ES-I3 (cell line): ENCODE measurements around the gene TBC1D26.
"Not testable (repeated sequence)": the region's sequence is repeated elsewhere in the genome, so short reads cannot be mapped to it uniquely, and the experiment has no call there.

Experiments used
- H3K36me3 ChIP-seq: 2 replicates; pipeline ENCODE4 v1.6.1; 2013; ENCODE audit warnings: mild to moderate bottlenecking, low read length, control low read depth, moderate library complexity; ENCODE audit not compliant: insufficient read depth
- H3K4me1 ChIP-seq: 2 replicates; pipeline ENCODE4 v1.6.1; 2013; ENCODE audit warnings: mild to moderate bottlenecking, control low read depth, low read length; ENCODE audit not compliant: insufficient read depth
- H3K9ac ChIP-seq: 2 replicates; pipeline ENCODE4 v1.6.1; 2013; ENCODE audit warnings: low read depth, mild to moderate bottlenecking, low read length, moderate library complexity
- H3K9me3 ChIP-seq: 2 replicates; pipeline ENCODE4 v1.6.1; 2013; ENCODE audit warnings: mild to moderate bottlenecking, low read length, moderate library complexity; ENCODE audit not compliant: control insufficient read depth, insufficient read depth

Gene TBC1D26

GRCh38 chr17:15779119-15779518 is 47.0 kb downstream of the TBC1D26 start:
- Histone ChIP-seq H3K9me3 (peaks cover 5% of the 10 kb centered on the region; the same call in 1 of the 2 replicates), H3K9ac (no peak overlapping the region), H3K4me1 (no peaks in the 10 kb centered on the region), H3K36me3 (no peaks in the 10 kb centered on the region)

- H3K36me3 ChIP-seq, result no peaks in the 10 kb centered on the region
- no peaks in the 10 kb centered on the region for H3K4me1 ChIP-seq
- no peak overlapping the region for H3K9ac ChIP-seq
- peaks cover 5% of the 10 kb centered on the region; the same call in 1 of the 2 replicates for H3K9me3 ChIP-seq
These were observed 48.1 kb downstream of the TBC1D26 start for GRCh38 chr17:15780188-15780587.

GRCh38 chr17:15782866-15783265 is 50.8 kb downstream of the TBC1D26 start:
- Histone ChIP-seq H3K9me3 (peaks cover 5% of the 10 kb centered on the region; the same call in 1 of the 2 replicates), H3K36me3 (no peaks in the 10 kb centered on the region), H3K4me1 (no peaks in the 10 kb centered on the region), H3K9ac (no peak overlapping the region)

- Histone ChIP-seq H3K4me1 (no peaks in the 10 kb centered on the region), H3K9me3 (peaks cover 5% of the 10 kb centered on the region; the same call in 1 of the 2 replicates), H3K9ac (no peak overlapping the region), H3K36me3 (no peaks in the 10 kb centered on the region)
These were observed 51.4 kb downstream of the TBC1D26 start for GRCh38 chr17:15783461-15783860.

DNA sequence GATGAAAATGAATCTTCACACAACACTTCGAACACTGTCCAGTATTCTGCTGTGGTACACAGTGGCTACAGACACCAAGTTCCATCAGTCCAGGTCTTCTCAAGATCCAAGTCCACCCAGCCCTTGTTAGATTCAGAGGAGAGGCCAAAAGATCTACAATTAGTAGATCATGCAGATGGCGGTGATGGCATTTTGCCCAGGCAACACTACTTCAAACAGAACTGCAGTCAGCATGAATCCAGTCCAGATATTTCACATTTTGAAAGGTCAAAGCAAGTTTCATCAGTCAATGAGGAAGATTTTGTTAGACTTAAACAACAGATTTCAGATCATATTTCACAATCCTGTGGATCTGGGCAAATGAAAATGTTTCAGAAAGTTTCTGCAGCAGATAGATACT is 52.3 kb downstream of the TBC1D26 start:
- not testable (repeated sequence) for H3K9ac ChIP-seq, H3K4me1 ChIP-seq, H3K36me3 ChIP-seq, H3K9me3 ChIP-seq

GRCh38 chr17:15787363-15788075 is 55.4 kb downstream of the TBC1D26 start:
- H3K9me3 ChIP-seq, result not testable (repeated sequence)

GRCh38 chr17:15788365-15788764 is 56.3 kb downstream of the TBC1D26 start:
- not testable (repeated sequence) for H3K9ac ChIP-seq, H3K9me3 ChIP-seq, H3K4me1 ChIP-seq, H3K36me3 ChIP-seq

More at GRCh38 chr17:15787363-15788075, 55.4 kb downstream of the TBC1D26 start:
- H3K4me1 ChIP-seq, H3K9ac ChIP-seq, H3K36me3 ChIP-seq: not testable (repeated sequence)
